Panc1 (cell line): ENCODE data around the gene CITED2. TPM values are rescaled to one million over a fixed set of nuclear protein-coding genes. Genes with fewer than 3 reads are reported as not detected.

ENCODE experiments used
- ATAC-seq: fragments of 200-7000 bp; cut with Tn5 transposase; 2 replicates; pipeline ENCODE4 v1.9.1; 2020; ENCODE audit warnings: mild to moderate bottlenecking, moderate library complexity
- BruUV-seq: library from RNA; stranded (reverse); fragments of 400-500 nt; replicated peaks from 2 replicates; lab custom pipeline; 2021; lab: Mats Ljungman, UMichigan
- CTCF ChIA-PET: fragments of 300-600 bp; sonication (Branson Sonifier 250); formaldehyde crosslinking; loops from one replicate; lab custom pipeline; 2022; ENCODE audit warnings: antibody characterized with exemption; lab: Charles Lee
- POLR2A ChIA-PET: fragments of 300-600 bp; sonication (Branson Sonifier 250); formaldehyde crosslinking; loops from one replicate; lab custom pipeline; 2022; ENCODE audit warnings: antibody characterized with exemption; lab: Charles Lee
- DNase-seq: peaks from one replicate; pipeline ENCODE4 v3.0.0-alpha.2; 2010; ENCODE audit warnings: low read depth, low spot score
- H3K27ac ChIP-seq: 2 replicates; pipeline ENCODE4 v1.5.1; 2011; ENCODE audit warnings: mild to moderate bottlenecking, low read length, inconsistent platforms
- H3K27me3 ChIP-seq: fragments of 200-500 bp; sonication (Bioruptor generic); 2 replicates; pipeline ENCODE4 v1.6.0; 2014; ENCODE audit warnings: low read length, inconsistent platforms; ENCODE audit not compliant: control insufficient read depth, insufficient read depth
- H3K36me3 ChIP-seq: fragments of 200-500 bp; sonication (Bioruptor generic); 2 replicates; pipeline ENCODE4 v1.5.1; 2014; ENCODE audit warnings: inconsistent platforms, mild to moderate bottlenecking, low read length, moderate library complexity; ENCODE audit not compliant: control insufficient read depth, insufficient read depth
- H3K4me1 ChIP-seq: 2 replicates; pipeline ENCODE4 v1.5.1; 2011; ENCODE audit warnings: inconsistent platforms, mild to moderate bottlenecking, low read length, moderate library complexity; ENCODE audit not compliant: control insufficient read depth, insufficient read depth
- H3K4me3 ChIP-seq, 2 experiments: 2 replicates each; pipeline ENCODE4 v1.5.1; 2011 to 2012; ENCODE audit warnings: low read depth in 2 of 2, low read length in 2 of 2, mild to moderate bottlenecking in 2 of 2, inconsistent platforms in 1 of 2, moderate library complexity in 1 of 2
- H3K9me3 ChIP-seq: fragments of 200-500 bp; sonication (Bioruptor generic); 2 replicates; pipeline ENCODE4 v1.5.1; 2014; ENCODE audit warnings: low read depth, mild to moderate bottlenecking, inconsistent platforms, low read length, moderate library complexity; ENCODE audit not compliant: control insufficient read depth, insufficient read depth
- CTCF ChIP-seq: fragments of 450-650 bp; IDR thresholded peaks from 2 replicates; pipeline ENCODE4 v1.5.1; 2017; ENCODE audit warnings: mild to moderate bottlenecking
- POLR2AphosphoS5 ChIP-seq: IDR thresholded peaks from 2 replicates; pipeline ENCODE4 v1.6.1; 2012; ENCODE audit warnings: mild to moderate bottlenecking, low read depth, low read length, moderate library complexity
- SIN3A ChIP-seq: IDR thresholded peaks from 2 replicates; pipeline ENCODE4 v1.6.1; 2012; ENCODE audit warnings: low read depth, mild to moderate bottlenecking, low read length, moderate library complexity, borderline replicate concordance; ENCODE audit not compliant: insufficient read depth
- TCF7L2 ChIP-seq: IDR thresholded peaks from 2 replicates; pipeline ENCODE4 v1.6.1; 2011; ENCODE audit warnings: mild to moderate bottlenecking, low read depth, low read length, inconsistent platforms
- in situ Hi-C: cut with HindIII; loops from 2 replicates; pipeline ENCODE4 v1.10.0; 2016; ENCODE audit warnings: low sequenced_read_pairs, low pct_unique_long_range_greater_than_20kb
- intact Hi-C: fragments of 100-400 bp; cut with micrococcal nuclease; formaldehyde crosslinking; loops from one replicate; pipeline ENCODE4 v1.10.0; 2022; ENCODE audit not compliant: unreplicated experiment
- total RNA-seq: library from RNA; stranded (reverse); gene quantifications from one replicate; pipeline ENCODE4 v1.2.1, GENCODE V29; 2021; ENCODE audit not compliant: unreplicated experiment
- TF ChIP-seq, protein P1 (sequence below), 2 experiments: IDR thresholded peaks; 2 replicates each; pipeline ENCODE4 v1.6.1; 2011 to 2012; ENCODE audit warnings: low read depth in 2 of 2, control low read depth in 1 of 2, low read length in 1 of 2, mild to moderate bottlenecking in 1 of 2, moderate library complexity in 1 of 2; ENCODE audit not compliant: insufficient read depth in 1 of 2

The CITED2 gene
- total RNA-seq, 1 experiment from 2014 or later, result 210 TPM

DNA sequence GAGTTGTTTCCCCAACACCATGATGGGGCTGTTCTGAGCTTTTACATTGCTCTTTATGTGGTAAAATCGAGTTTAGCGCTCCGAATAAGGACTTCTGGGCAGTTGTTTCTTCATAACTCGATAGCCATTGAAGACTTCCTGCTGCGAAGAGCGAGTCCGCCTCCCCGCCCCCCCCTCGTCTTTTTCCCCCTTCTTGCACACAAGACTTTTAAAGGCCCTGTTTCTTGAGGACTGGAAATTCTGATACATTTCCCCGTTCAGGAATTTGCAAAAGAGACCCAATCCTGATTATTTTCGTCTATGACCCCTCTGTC lies 1.5 kb upstream of the CITED2 start:
- no peak for DNase-seq
- ATAC-seq, result no peak
- in situ Hi-C loops, result no loop called here
- TF ChIP-seq TCF7L2 (no peak), POLR2AphosphoS5 (no peak), CTCF (no peak), SIN3A (no peak)
- TF ChIP-seq, protein P1, sequence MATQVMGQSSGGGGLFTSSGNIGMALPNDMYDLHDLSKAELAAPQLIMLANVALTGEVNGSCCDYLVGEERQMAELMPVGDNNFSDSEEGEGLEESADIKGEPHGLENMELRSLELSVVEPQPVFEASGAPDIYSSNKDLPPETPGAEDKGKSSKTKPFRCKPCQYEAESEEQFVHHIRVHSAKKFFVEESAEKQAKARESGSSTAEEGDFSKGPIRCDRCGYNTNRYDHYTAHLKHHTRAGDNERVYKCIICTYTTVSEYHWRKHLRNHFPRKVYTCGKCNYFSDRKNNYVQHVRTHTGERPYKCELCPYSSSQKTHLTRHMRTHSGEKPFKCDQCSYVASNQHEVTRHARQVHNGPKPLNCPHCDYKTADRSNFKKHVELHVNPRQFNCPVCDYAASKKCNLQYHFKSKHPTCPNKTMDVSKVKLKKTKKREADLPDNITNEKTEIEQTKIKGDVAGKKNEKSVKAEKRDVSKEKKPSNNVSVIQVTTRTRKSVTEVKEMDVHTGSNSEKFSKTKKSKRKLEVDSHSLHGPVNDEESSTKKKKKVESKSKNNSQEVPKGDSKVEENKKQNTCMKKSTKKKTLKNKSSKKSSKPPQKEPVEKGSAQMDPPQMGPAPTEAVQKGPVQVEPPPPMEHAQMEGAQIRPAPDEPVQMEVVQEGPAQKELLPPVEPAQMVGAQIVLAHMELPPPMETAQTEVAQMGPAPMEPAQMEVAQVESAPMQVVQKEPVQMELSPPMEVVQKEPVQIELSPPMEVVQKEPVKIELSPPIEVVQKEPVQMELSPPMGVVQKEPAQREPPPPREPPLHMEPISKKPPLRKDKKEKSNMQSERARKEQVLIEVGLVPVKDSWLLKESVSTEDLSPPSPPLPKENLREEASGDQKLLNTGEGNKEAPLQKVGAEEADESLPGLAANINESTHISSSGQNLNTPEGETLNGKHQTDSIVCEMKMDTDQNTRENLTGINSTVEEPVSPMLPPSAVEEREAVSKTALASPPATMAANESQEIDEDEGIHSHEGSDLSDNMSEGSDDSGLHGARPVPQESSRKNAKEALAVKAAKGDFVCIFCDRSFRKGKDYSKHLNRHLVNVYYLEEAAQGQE (IDR thresholded peaks at IDR 0.05; ENCODE audit: insufficient read depth in 1 of 2, low read depth in 2 of 2, low read length in 1 of 2), result no peak
- peak overlapping the region; percentile 88 to 97 for H3K4me3 ChIP-seq
- ChIA-PET POLR2A (interaction anchor here (2.4 kb wide), 1 partner anchor 389 kb away, joined by 23 read pairs; no protein-coding TSS in a partner anchor), CTCF (interaction anchor here (0.6 kb wide), 1 partner anchor 505 kb away, joined by 5 read pairs; no protein-coding TSS in a partner anchor)
- BruUV-seq, result no TSS peak
- H3K9me3 ChIP-seq, result no peaks in the 10 kb centered on the region
- peaks cover 23% of the 10 kb centered on the region for H3K4me1 ChIP-seq
- intact Hi-C loops, result loop anchor here (10.0 kb wide), 4 partner anchors 159 to 609 kb away; no protein-coding TSS in a partner anchor
- H3K27ac ChIP-seq, result peak overlapping the region; percentile 99
- H3K36me3 ChIP-seq, result peaks cover 14% of the 10 kb centered on the region
- H3K27me3 ChIP-seq, result no peaks in the 10 kb centered on the region

DNA sequence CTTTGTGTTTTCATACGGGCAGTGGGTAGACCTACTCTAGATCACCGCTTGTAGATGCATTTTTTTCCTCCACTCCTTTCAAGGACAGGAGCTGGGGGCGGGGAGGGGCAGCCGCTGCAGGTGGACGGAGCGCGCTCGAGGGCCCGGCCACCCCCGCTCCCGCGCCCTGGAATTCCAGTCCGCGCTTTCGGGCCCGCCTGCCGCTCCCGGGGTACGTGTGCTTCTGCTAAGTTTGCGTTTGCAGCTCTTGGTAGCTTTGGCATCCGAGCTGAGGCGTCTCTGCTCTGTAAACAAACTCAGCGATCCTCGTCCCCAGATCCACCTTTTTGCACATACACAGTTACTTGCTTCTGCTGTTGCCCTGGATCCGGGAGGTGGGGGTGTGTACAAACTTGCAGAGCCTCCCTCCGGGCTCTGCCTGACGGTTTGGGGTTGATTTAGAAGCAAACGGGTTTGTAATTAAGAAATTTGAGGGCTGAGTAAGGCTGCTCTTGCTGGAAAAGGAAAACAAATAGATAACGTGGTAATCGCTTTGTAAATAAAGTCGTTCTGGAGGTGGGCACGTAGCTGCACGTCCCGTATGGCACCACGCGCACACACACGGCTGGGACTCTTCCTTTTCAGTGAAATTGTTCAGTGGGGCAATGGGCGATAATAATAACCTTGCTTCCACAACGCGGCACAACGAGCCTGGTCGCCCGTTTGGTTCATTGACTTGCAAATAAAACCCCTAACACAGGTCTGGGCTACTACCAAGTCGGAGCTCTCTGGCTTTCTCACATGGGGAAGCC lies 973 bp upstream of the CITED2 start:
- Histone ChIP-seq H3K9me3 (no peaks in the 10 kb centered on the region), H3K27me3 (no peaks in the 10 kb centered on the region), H3K4me3 (peak overlapping the region; percentile 88 to 97), H3K36me3 (peaks cover 14% of the 10 kb centered on the region), H3K27ac (peak overlapping the region; percentile 99), H3K4me1 (peaks cover 28% of the 10 kb centered on the region)
- BruUV-seq, result TSS peak; percentile 84
- TF ChIP-seq TCF7L2 (no peak), SIN3A (no peak), POLR2AphosphoS5 (peak; percentile 80; the same call in 1 of the 2 replicates), CTCF (no peak; the same call in 1 of the 2 replicates)
- TF ChIP-seq, protein P1 (IDR thresholded peaks at IDR 0.05; ENCODE audit: insufficient read depth in 1 of 2, low read depth in 2 of 2, low read length in 1 of 2), result 0 out of 4 replicates have a peak, but pooled peaks of 1 of the 2 experiments have one; percentile 16
- ATAC-seq, result peak; percentile 69
- ChIA-PET POLR2A (interaction anchor here (0.6 to 2.4 kb wide), 10 partner anchors 14 to 732 kb away, joined by 3 to 23 read pairs (median 3); no protein-coding TSS in a partner anchor), CTCF (interaction anchor here (0.6 to 0.8 kb wide), 2 partner anchors 506 to 507 kb away, joined by 3 to 5 read pairs; no protein-coding TSS in a partner anchor)
- in situ Hi-C loops (no loop called here), intact Hi-C loops (loop anchor here (10.0 kb wide), 4 partner anchors 159 to 609 kb away; no protein-coding TSS in a partner anchor)
- DNase-seq, result peak; percentile 83
